Measurements from ENCODE around the gene RIC8A.

DNA sequence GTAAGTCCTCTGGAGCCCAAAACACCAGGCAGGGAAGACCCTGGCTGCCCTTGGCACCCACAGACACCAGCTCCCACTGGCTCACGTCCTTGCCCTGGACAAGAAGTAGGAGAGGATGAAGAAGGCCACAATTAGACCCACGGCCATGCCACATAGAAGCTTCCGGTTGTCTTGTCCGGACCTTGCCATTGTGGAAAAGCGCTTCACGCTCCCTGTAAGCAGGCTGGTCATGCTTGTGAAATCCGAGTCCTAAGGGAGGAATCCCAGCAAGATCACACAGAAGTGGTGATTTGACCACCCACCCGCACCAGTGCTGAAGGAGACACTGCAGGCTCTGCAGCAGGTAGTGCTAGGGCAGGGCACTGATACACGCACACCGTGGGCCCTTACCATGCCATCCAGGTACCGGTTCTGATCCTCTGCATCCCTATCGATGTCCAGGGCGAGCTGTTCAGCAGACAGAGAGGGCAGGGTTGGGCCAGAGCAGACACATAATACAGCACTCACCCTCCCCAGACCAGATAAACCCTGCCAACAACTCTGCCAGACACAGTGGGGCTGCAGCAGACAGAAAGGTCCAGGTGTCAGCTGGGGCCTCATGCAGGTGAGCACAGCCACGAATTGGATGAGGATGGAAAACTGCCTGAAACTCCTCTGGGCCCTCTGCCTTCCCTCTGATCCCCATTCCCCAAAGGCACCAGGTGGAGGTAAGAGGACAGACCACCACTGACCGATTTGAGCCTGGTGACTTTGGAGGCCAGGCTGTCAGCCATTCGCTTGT lies 2.1 kb upstream of the RIC8A start:
- TF ChIP-seq, protein P1, sequence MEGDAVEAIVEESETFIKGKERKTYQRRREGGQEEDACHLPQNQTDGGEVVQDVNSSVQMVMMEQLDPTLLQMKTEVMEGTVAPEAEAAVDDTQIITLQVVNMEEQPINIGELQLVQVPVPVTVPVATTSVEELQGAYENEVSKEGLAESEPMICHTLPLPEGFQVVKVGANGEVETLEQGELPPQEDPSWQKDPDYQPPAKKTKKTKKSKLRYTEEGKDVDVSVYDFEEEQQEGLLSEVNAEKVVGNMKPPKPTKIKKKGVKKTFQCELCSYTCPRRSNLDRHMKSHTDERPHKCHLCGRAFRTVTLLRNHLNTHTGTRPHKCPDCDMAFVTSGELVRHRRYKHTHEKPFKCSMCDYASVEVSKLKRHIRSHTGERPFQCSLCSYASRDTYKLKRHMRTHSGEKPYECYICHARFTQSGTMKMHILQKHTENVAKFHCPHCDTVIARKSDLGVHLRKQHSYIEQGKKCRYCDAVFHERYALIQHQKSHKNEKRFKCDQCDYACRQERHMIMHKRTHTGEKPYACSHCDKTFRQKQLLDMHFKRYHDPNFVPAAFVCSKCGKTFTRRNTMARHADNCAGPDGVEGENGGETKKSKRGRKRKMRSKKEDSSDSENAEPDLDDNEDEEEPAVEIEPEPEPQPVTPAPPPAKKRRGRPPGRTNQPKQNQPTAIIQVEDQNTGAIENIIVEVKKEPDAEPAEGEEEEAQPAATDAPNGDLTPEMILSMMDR (IDR thresholded peaks at IDR 0.05), result no peak
- TF ChIP-seq EZH2 (IDR thresholded peaks at IDR 0.05), result no peak
- no peak for TF ChIP-seq EZH2phosphoT487 (IDR thresholded peaks at IDR 0.05)
